Right forelimb (tissue), 1 donor: Measurements from ENCODE around the gene SPPL3.
"Not testable (repeated sequence)": the region's sequence is repeated elsewhere in the genome, so short reads cannot be mapped to it uniquely, and the experiment has no call there.

ENCODE experiments used
- DNase-seq: peaks from one replicate; pipeline ENCODE4 v3.0.0-alpha.2; 2018

SPPL3 gene

GRCh38 chr12:120904197-120904773 lies at the start of gene SPPL3:
Gene SPPL3, minus strand, starts transcription at chr12:120904358. Its CDS starts 491 bp downstream, at chr12:120903867.
- peak; percentile 97 for DNase-seq

DNA sequence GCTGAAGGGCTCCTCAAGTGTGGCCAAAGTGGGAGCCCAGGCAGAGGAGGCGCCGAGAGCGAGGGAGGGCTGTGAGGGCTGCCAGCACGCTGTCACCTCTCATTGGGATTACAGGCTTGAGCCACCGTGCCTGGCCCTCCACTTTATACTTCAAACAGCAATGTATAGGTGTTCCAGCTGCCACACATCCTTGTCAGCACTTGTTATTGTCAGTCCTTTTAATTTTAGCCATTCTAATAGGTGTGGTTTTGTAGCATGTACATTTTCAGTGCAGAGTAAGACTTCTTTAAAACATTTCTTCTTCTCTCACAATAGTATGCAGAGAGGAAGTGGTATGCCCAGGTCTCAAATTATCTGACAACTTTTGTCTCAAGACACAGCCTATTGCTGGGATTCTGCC lies 46.6 kb upstream of the SPPL3 start:
- DNase-seq = no peak

GRCh38 chr12:120950260-120950799 lies 46.2 kb upstream of the SPPL3 start:
- DNase-seq = not testable (repeated sequence)

- DNase-seq = not testable (repeated sequence)
Observed at GRCh38 chr12:120945516-120945915, 41.4 kb upstream of the SPPL3 start.

DNA sequence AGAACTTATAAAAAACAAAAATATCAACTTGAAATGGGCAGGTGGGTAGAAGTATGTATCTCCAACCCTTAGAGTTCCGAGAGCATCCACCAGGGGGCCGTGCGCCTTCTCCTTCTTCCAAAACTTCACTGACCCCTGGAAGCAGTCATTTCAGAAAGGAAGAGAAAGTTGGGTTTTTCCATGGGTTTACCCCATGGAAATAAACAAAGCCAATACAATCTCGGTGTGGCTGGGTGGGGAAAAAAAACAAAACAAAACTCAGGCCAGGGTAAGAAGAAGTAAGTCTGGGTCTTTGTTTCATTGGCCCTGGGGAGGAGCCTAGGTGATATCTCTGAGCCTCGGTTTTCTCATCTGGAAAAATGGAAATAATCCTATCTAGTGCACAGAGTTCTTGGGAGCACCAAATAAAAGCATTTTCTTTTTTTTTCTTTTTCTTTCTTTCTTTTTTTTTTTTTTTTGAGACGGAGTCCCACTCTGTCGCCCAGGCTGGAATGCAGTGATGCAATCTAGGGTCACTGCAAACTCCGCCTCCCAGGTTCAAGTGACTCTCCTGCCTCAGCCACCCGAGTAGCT lies 40.6 kb upstream of the SPPL3 start:
- DNase-seq = peak; percentile 46

- no peak for DNase-seq
Observed at GRCh38 chr12:120943482-120943881, 39.3 kb upstream of the SPPL3 start.

DNA sequence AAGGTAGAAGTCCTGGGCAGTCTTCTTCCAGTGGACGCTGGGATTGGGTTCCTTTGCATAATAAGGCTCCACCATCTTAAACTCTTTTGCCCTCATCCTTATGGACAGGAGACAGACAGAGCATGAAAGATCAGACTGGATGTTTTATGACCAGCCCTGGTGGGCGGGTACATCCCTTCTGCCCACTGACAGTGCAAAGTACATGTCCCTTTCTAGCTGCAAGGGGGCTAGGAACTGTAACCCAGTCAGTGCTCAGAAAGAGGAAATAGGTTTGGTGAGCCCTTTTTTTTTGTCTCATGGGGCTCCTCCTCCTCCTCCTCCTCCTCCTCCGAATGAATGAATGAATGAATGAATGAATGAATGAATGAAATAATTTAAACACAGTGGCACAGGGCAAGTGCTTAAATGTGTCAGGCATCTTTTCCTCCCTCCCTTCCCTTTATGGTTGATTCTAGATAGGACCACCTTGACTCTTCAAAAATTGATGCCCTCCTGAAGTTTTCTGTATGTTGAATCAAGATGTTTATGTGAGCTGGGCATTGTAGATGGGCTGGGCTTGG lies 37.8 kb upstream of the SPPL3 start:
- no peak for DNase-seq

GRCh38 chr12:120941412-120941811 lies 37.3 kb upstream of the SPPL3 start:
- no peak for DNase-seq

DNA sequence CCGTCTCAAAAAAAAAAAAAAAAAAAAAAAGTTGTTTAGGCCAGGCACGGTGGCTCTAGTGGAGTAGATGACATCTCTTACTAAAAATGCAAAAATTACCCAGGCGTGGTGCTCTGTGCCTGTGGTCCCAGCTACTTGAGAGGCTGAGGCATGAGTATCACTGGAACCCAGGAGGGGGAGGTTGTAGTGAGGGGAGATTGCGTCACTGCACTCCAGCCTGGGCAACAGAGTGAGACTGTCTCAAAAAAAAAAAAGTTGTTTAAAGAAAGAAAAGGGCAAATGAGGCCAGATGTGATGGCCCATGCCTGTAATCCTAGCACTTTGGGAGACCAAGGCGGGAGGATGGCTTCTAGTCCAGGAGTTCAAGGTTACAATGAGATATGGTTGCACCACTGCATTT lies 36.6 kb upstream of the SPPL3 start:
- no peak for DNase-seq

DNA sequence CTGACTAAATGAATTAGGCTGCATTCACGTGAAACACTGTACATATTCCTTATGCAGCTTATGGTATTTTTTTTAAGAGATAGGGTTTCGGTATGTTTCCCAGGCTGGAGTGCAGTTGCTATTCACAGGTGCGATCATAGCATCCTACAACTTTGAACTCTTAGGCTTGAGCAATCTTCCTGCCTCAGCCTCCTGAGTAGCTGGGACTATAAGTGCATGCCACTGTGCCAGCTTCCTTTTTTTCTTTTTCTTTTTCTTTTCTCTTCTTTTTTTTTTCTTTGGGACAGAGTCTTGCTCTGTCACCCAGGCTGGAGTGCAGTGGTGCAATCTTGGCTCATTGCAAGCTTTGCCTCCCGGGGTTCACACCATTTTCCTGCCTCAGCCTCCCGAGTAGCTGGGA lies 35.8 kb upstream of the SPPL3 start:
- DNase-seq = no peak

GRCh38 chr12:120939523-120939922 lies 35.4 kb upstream of the SPPL3 start:
- DNase-seq = no peak

- no peak for DNase-seq
Observed at GRCh38 chr12:120938496-120938895, 34.3 kb upstream of the SPPL3 start.

DNA sequence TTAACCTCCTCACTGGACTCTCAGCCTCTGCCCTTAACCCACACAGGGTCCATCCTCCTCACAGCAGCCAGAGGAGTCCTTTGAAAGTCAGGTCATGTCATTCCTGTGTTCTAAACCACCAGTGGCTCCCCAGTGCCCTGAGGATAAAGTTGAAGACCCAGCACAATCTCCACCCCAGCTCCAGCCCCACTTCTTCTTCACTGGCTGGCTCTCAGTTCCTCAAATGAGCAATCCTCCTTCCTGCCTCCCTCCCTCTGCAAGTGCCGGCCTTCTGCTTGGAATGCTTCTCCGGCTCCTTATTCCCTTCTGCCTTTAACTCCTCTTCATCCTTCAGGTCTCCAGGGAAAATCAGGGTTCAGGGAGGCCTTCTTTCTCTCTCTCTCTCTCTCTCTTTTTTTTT lies 32.0 kb upstream of the SPPL3 start:
- no peak for DNase-seq

- no peak for DNase-seq
Observed at GRCh38 chr12:120933786-120934185, 29.6 kb upstream of the SPPL3 start.

DNA sequence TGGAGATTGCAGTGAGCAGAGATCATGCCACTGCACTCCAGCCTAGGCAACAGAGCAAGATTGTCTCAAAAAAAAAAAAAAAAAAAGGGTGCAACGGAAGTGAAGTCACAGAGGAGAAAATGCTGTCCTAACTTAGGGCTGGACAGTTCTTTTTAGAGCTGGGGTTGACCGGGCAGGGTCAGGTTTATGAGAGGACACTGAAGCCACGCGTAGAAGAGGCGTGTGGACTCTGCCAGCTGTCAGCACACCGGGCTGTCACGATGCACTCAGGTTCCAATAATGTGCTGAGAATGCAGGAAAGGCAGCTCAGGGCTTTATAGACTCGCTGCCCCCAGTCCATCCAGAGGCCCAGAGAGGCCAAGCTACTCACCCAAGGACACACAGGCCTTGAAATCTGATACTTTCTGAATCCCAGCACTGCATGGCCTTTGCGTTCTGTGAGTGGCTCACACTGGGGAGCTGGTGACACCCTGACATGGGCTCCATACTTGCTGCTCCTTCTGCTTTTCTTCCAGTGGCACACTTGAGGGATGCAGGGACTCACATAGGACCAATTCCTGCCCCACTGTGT lies 28.9 kb upstream of the SPPL3 start:
- DNase-seq = no peak

- no peak for DNase-seq
Observed at GRCh38 chr12:120932058-120932457, 27.9 kb upstream of the SPPL3 start.

- DNase-seq = no peak
Observed at GRCh38 chr12:120930032-120930431, 25.9 kb upstream of the SPPL3 start.

DNA sequence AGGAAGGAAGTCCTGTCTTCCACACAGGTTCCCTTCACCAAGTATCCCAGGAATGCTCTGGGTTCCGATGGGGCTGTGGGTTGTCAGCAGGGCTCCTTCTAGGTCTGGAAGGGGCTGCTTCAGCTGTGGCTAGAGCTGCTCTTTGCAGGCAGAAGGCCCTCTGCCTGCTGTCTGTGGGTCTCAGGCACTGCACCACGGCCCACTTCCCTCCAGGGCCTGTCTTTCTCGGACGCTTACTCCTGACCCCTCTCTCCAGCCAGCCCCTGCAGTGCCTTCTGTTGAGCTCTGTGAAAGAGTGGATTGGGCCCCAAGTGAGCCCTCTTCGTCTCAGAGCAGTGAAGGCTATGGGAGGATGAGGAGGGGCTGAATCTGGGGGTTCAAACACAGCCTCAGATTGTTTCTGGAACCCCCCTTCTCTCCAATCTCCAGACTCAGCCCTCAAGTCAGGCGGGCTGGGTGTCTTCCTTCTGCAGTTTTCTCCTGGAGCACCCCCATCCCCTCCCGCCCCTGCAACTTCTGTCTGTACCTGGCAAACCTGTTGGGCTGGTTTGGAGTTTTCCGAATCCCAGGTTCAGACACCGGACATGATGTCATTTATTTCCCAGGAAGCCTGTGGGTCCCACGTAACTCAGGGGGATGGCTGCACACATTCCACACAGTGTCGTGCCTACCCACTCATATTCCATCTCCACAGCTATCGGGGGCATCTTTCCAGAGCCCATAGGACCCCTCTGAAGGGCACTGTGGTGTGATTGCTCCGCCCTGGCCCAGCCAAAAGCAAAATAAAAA lies 24.9 kb upstream of the SPPL3 start:
- no peak for DNase-seq

GRCh38 chr12:120925740-120926563 lies 21.8 kb upstream of the SPPL3 start:
- DNase-seq = no peak

GRCh38 chr12:120922279-120922678 lies 18.1 kb upstream of the SPPL3 start:
- DNase-seq = no peak

DNA sequence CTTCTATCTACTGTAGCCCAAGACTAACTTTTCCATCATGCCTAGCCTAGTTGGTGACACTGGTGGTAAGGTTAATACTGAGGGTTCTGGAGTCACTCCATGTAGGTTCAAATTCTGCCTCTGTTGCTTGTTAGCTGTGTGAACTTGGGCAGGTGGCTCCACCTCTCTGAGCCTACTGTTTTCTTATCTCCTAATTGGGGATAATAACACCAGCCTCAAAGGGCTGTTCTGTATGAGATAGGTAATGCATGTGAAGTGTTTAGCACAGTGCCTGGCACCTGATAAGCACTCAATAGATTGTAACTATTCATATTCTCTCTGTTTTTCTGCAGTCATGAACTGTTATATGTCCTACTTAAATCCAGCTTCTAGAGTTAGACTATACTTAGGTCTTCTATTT lies 17.5 kb upstream of the SPPL3 start:
- no peak for DNase-seq

DNA sequence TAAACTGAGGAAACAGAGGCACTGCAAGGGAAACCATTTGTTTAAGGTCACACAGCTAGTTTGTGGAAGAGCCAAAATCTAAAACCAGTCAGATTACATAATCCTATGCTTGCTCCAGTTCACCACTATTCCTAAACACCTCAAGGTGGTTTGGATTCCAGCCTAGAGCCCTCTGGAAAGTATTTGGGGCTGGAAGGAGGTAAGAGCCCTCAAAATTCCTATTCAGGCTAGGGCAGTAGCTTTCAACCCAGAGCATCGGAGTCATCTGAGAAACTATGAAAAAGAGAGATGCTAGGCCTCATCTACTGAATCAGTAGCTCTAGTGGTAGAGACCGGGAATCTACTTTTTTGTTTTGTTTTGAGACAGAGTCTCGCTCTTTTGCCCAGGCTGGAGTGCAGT lies 16.0 kb upstream of the SPPL3 start:
- DNase-seq = no peak
